GM10248 (cell line): Measurements from ENCODE around the gene SOD2.
"Not testable (repeated sequence)": the region's sequence is repeated elsewhere in the genome, so short reads cannot be mapped to it uniquely, and the experiment has no call there.

ENCODE experiments used
- CTCF ChIA-PET: fragments of 300-600 bp; sonication (Branson Sonifier 250); formaldehyde crosslinking; extraction: SDS; loops from one replicate; lab custom pipeline; 2021; ENCODE audit warnings: antibody characterized with exemption; lab: Yijun Ruan, JAX
- POLR2A ChIA-PET: fragments of 350-650 bp; sonication (Branson Sonifier 250); formaldehyde crosslinking; extraction: SDS; loops from one replicate; lab custom pipeline; 2020; ENCODE audit warnings: antibody characterized with exemption; lab: Yijun Ruan, JAX
- DNase-seq: peaks from one replicate; pipeline ENCODE4 v3.0.0; 2012; ENCODE audit errors: extremely low spot score
- CTCF ChIP-seq: IDR thresholded peaks from 2 replicates; pipeline ENCODE4 v1.5.1; 2012; ENCODE audit warnings: mild to moderate bottlenecking, low read depth; ENCODE audit errors: extremely low read depth, missing control alignments, control extremely low read depth

SOD2 gene

GRCh38 chr6:159724778-159725177, 31.7 kb upstream of the SOD2 start:
- DNase-seq, result no peak
- TF ChIP-seq CTCF, result no peak
- ChIA-PET POLR2A (interaction anchor here (0.6 kb wide), 1 partner anchor 64 kb away, joined by 3 read pairs; no protein-coding TSS in a partner anchor), CTCF (interaction anchor here (3.2 kb wide), 1 partner anchor 33 kb away, joined by 11 read pairs; no protein-coding TSS in a partner anchor)

- CTCF ChIA-PET, result interaction anchor here (1.1 to 3.2 kb wide), 5 partner anchors 9 to 128 kb away, joined by 3 to 11 read pairs (median 3); no protein-coding TSS in a partner anchor
- POLR2A ChIA-PET, result no interaction called here
- no peak for DNase-seq
- no peak for TF ChIP-seq CTCF
Observed at GRCh38 chr6:159723259-159723658, 30.2 kb upstream of the SOD2 start.

GRCh38 chr6:159722655-159723054, 29.6 kb upstream of the SOD2 start:
- CTCF ChIA-PET, result interaction anchor here (1.1 to 3.2 kb wide), 5 partner anchors 10 to 129 kb away, joined by 3 to 11 read pairs (median 3); no protein-coding TSS in a partner anchor
- DNase-seq, result no peak
- POLR2A ChIA-PET, result no interaction called here
- TF ChIP-seq CTCF, result no peak

- POLR2A ChIA-PET, result not testable (repeated sequence)
- CTCF ChIA-PET, result interaction anchor here (0.7 to 4.6 kb wide), 4 partner anchors 10 to 30 kb away, joined by 3 to 23 read pairs (median 7); no protein-coding TSS in a partner anchor
Observed at GRCh38 chr6:159721981-159722380, 28.9 kb upstream of the SOD2 start.

GRCh38 chr6:159720708-159721107, 27.7 kb upstream of the SOD2 start:
- DNase-seq, result peak; percentile 48
- peak; percentile 40 for TF ChIP-seq CTCF
- ChIA-PET POLR2A (no interaction called here), CTCF (interaction anchor here (0.8 to 4.6 kb wide), 15 partner anchors 8 to 736 kb away, joined by 3 to 23 read pairs (median 4); partner anchors contain the start of gene TCP1)

More at GRCh38 chr6:159721981-159722380, 28.9 kb upstream of the SOD2 start:
- DNase-seq, result not testable (repeated sequence)

GRCh38 chr6:159719287-159719686, 26.2 kb upstream of the SOD2 start:
- ChIA-PET CTCF (interaction anchor here (1.0 to 4.6 kb wide), 5 partner anchors 10 to 736 kb away, joined by 3 to 23 read pairs (median 8); no protein-coding TSS in a partner anchor), POLR2A (no interaction called here)
- TF ChIP-seq CTCF, result no peak
- no peak for DNase-seq

GRCh38 chr6:159718634-159719033, 25.6 kb upstream of the SOD2 start:
- ChIA-PET CTCF (interaction anchor here (1.0 to 4.6 kb wide), 3 partner anchors 10 to 737 kb away, joined by 3 to 23 read pairs (median 22); no protein-coding TSS in a partner anchor), POLR2A (interaction anchor here (0.7 kb wide), 1 partner anchor 305 kb away, joined by 4 read pairs; no protein-coding TSS in a partner anchor)
- no peak for DNase-seq
- TF ChIP-seq CTCF, result no peak
